Measurements from ENCODE around the gene SAMMSON.

The SAMMSON gene

DNA sequence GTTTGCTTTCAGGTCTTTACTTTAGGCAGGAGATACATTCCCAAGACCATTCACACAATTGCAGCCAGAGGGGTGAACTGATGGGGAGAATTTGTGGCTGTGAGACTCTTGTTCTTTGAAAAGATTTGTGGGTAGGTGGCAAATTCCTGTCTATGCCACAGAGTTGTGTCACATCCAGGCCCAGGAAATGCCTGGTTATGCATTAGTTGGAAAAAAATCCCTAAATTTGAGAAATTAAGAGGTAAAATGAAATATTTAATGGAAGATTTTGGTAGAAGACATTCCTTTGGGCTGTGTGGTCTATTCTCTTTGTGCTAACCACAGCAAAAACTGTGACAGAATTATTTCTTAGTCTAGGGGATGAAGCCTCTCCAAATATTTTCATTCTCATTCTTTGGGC lies 28.8 kb downstream of the SAMMSON start:
- in situ Hi-C loops (cut with HindIII; ENCODE audit: low sequenced_read_pairs), result no loop called here
- DNase-seq (ENCODE audit: low read depth, low spot score), result no peak
- TF ChIP-seq, protein P1, sequence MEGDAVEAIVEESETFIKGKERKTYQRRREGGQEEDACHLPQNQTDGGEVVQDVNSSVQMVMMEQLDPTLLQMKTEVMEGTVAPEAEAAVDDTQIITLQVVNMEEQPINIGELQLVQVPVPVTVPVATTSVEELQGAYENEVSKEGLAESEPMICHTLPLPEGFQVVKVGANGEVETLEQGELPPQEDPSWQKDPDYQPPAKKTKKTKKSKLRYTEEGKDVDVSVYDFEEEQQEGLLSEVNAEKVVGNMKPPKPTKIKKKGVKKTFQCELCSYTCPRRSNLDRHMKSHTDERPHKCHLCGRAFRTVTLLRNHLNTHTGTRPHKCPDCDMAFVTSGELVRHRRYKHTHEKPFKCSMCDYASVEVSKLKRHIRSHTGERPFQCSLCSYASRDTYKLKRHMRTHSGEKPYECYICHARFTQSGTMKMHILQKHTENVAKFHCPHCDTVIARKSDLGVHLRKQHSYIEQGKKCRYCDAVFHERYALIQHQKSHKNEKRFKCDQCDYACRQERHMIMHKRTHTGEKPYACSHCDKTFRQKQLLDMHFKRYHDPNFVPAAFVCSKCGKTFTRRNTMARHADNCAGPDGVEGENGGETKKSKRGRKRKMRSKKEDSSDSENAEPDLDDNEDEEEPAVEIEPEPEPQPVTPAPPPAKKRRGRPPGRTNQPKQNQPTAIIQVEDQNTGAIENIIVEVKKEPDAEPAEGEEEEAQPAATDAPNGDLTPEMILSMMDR (IDR thresholded peaks at IDR 0.05; ENCODE audit: low read depth, low read length), result no peak
- no peak overlapping the region for H3K4me3 ChIP-seq (ENCODE audit: low read depth, low read length)

DNA sequence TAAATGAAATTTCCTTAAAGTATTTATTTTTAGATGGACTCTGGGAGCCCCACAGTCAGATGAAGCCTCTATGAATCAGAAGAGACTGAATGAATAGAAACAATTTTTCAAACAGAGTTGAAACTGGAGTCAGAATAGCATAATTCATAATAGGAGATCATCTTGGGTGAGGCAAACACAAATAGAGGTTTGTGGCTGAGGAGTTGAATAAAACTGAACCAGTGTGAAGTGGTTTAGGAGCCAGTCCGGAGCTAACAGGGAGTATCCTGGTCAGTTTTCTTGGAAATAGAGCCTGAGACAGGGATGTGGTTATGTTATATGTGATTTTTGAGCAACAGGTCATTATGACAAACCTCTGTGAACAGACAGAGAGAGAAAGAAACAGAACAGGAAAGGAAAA lies 39.2 kb downstream of the SAMMSON start:
- no peak overlapping the region for H3K4me3 ChIP-seq (ENCODE audit: low read depth, low read length)
- TF ChIP-seq, protein P1 (IDR thresholded peaks at IDR 0.05; ENCODE audit: low read depth, low read length), result no peak
- no peak for DNase-seq (ENCODE audit: low read depth, low spot score)
- in situ Hi-C loops (cut with HindIII; ENCODE audit: low sequenced_read_pairs), result no loop called here

DNA sequence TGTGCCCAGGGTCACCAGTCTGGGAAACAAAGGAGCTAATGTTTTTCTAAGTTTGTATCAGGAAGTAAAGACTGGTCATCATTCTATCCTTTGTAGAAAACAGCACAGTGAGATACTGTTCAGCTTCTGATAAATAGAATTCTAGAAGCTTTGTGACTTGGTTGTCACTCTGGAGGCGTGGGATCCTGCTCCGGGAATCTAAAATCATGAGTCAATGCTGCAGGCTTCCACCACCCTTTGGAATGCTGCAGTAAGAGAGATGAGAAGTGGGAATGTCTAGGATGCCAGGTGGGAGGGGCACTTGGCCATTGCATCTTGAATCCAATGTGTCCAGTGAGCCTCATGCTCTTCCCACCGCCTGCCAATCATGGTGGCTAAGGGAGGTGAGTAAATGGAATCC lies 40.9 kb downstream of the SAMMSON start:
- no peak for DNase-seq (ENCODE audit: low read depth, low spot score)
- no peak overlapping the region for H3K4me3 ChIP-seq (ENCODE audit: low read depth, low read length)
- TF ChIP-seq, protein P1 (IDR thresholded peaks at IDR 0.05; ENCODE audit: low read depth, low read length), result no peak
- in situ Hi-C loops (cut with HindIII; ENCODE audit: low sequenced_read_pairs), result no loop called here

DNA sequence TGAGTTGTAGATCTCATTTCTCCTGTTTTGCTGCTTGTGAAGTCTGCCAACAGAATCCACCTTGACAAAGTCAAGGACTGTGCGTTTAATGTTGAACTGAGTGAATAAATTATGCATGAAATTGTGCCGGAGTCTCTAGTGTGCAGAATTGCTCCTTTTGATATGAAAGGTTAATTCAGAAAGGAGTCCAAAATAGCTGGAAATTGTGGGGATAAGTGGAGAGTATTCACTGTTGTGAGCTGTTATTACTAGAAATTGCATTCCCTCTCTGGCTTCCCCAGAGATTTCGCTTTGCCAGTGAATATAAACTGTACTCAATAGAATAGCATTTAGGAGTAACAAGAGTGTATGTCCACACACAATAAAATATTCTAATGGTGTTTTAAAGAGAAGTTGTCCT lies 43.1 kb downstream of the SAMMSON start:
- DNase-seq (ENCODE audit: low read depth, low spot score), result no peak
- no peak overlapping the region for H3K4me3 ChIP-seq (ENCODE audit: low read depth, low read length)
- TF ChIP-seq, protein P1 (IDR thresholded peaks at IDR 0.05; ENCODE audit: low read depth, low read length), result no peak
- in situ Hi-C loops (cut with HindIII; ENCODE audit: low sequenced_read_pairs), result no loop called here

DNA sequence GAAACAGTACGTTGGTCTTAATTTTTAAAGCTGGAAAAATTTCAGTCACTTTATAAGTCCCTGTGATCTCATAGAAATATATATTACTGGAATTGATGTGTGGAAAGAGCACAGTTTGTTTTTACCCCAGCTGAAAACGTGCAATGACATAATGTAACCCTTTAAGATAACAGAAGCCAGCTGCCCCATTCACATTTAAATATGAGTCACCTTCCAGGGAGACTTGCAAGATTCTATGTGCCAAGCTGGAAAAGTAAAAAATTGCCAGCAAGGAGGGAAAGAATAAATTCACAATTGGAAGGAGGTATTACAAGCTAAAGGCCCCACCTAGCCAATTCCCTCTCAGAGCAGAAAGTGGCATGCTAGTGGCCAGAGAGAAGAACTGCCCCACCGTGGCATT lies 50.2 kb downstream of the SAMMSON start:
- no peak overlapping the region for H3K4me3 ChIP-seq (ENCODE audit: low read depth, low read length)
- in situ Hi-C loops (cut with HindIII; ENCODE audit: low sequenced_read_pairs), result no loop called here
- DNase-seq (ENCODE audit: low read depth, low spot score), result peak; percentile 44
- TF ChIP-seq, protein P1 (IDR thresholded peaks at IDR 0.05; ENCODE audit: low read depth, low read length), result no peak

DNA sequence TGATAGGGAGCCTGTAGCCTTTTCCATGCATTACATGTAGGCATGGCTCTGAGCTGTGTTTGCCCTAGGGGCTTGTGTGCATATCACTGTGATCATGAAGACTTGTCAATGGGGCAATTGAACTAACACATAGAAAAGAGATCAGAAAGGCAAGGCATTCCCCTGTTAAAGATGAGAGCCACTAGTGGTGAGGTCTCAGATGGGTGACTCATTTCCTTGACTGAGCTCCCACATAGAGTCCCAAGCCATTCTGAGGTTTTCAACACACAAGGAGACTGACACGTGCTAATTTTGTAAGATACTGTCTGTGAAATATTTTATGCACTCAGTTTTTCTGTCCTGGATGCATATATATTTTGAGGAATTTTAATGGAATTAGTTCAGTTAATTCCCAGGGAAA lies 53.8 kb downstream of the SAMMSON start:
- in situ Hi-C loops (cut with HindIII; ENCODE audit: low sequenced_read_pairs), result no loop called here
- TF ChIP-seq, protein P1 (IDR thresholded peaks at IDR 0.05; ENCODE audit: low read depth, low read length), result no peak
- DNase-seq (ENCODE audit: low read depth, low spot score), result no peak
- no peak overlapping the region for H3K4me3 ChIP-seq (ENCODE audit: low read depth, low read length)

DNA sequence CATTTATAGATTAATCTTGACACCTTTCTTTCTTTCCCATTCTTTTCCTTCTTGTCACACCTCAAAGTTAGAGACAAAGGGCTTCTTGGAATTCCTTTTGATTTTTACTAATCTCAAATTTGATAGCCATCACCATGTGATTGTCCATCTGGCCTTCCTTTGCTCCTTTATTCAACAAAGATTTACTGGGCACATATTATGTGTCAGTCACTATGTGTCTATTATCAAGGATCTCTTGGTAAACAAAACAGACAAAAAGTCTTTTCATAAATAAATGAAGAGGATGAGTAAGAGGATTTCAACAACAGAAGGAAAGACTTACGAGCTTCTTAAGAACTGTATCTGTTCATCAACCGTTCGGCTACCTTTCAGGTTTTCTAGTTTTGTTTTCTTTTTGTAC lies 56.5 kb downstream of the SAMMSON start:
- in situ Hi-C loops (cut with HindIII; ENCODE audit: low sequenced_read_pairs), result no loop called here
- no peak for DNase-seq (ENCODE audit: low read depth, low spot score)
- H3K4me3 ChIP-seq (ENCODE audit: low read depth, low read length), result no peak overlapping the region
- TF ChIP-seq, protein P1 (IDR thresholded peaks at IDR 0.05; ENCODE audit: low read depth, low read length), result no peak

Measured in astrocyte of the spinal cord (primary cell).